ENCODE measurements around the gene GTF2A1.
"Not testable (repeated sequence)": the region's sequence is repeated elsewhere in the genome, so short reads cannot be mapped to it uniquely, and the experiment has no call there.

GTF2A1 gene

DNA sequence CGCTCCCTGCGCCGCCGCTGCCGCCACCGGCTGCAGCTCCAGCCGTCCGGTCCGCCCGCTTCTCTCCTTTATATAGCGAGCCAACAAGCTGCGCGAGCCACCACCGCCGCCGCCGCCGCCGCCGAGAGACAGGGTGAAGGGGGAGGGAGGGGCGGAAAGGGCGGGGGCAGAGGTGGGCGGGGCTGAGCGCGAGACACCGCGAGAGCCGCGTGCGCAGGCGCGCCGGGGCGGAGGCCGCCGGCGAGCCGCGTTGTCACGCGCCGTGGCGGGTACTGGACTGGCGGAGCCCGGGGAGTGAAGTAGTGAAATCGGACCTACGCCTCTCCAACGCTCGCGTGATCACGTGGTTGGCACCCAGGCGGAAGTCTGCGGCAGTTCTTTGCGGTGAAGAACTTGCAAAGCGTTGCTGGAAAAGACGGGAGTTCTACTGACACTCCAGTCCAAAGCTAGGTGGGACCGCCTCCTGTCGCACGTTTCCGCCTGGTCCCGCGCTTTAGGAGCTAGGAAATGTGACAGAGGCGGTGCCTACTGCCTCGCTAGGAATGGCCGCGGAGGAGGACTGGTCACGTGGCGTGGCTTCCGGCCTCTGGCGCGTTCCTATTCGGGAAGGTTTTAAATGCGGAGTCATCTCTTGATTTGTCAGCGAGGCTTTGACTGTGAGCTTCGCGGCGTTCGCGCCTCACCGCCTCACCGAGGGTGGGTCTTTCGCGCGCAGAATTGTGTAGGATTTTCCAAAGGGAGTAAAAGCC, at the start of gene GTF2A1:
TSS of gene GTF2A1 (minus strand) at position 130 of the 749 bp plus-strand sequence. CDS start 441 bp downstream, outside the sequence.
- DNase-seq: peak; percentile 92

GRCh38 chr14:81269979-81270375, 49.2 kb upstream of the GTF2A1 start:
- DNase-seq: no peak

GRCh38 chr14:81269100-81269978, 48.6 kb upstream of the GTF2A1 start:
- DNase-seq: no peak

GRCh38 chr14:81268016-81268416, 47.3 kb upstream of the GTF2A1 start:
- no peak for DNase-seq

DNA sequence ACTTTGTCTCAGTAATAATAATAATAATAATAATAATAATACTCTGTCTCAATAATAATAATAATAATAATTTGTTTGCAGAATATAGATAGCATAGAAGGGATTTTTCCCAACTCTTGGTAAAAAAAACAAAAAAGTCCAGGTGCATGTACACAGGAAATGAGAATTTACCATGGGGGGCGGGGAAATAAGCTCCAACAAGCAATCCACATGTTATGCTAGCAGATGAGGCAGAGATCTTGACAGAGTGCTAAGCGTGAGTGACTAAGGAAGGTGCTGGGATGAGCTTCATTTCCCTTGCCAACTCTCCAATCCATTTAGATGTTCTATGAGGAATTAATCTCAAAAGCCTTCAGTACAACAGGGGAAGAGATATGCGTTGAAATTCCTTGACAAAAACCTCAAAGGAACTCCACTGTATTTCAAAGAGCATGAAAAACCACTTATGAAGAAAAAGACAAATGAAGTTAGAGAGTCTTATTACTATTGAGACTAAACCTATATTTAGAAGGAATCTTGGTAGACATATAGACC, 44.9 kb upstream of the GTF2A1 start:
- DNase-seq: no peak

DNA sequence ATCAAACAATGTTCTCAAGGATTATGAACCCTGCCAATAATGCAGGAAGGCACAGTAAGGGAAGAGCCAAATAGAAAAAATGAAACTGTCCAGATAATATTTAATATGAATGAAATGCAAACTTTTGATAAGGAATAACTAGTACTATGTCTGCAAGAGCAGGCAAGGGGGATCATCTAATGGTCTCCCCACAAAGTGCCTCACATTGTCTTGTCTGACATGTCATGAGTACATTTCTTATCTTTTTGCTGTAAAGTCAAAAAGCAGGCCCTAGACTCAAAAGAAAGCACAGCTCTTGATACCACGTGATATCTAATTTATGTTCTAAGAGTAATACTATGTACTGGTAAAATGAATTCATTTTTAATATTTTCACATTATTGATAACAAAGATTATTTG, 43.9 kb upstream of the GTF2A1 start:
- no peak for DNase-seq

- DNase-seq: no peak
Observed at GRCh38 chr14:81263777-81264410, 43.1 kb upstream of the GTF2A1 start.

- no peak for DNase-seq
Observed at GRCh38 chr14:81261176-81261575, 40.4 kb upstream of the GTF2A1 start.

DNA sequence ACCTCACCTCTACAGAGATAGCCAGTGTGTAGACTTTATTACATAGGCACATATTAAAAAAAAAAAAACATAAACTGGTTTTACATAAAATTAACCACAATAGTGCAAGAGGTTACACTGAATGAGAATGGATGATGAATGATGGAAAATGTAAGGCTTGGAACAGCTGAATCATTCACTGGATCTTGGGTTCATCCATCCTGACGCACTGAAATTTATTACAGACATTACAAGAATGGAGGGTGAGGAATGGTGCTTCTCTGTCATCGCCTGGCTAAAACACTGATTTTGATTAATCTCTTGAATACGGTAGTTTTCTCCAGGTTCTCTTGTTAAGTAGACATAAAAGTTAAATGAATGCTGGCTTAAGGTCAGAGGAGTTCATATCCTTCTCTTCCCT, 40.0 kb upstream of the GTF2A1 start:
- no peak for DNase-seq

- DNase-seq: no peak
Observed at GRCh38 chr14:81256289-81256960, 35.7 kb upstream of the GTF2A1 start.

DNA sequence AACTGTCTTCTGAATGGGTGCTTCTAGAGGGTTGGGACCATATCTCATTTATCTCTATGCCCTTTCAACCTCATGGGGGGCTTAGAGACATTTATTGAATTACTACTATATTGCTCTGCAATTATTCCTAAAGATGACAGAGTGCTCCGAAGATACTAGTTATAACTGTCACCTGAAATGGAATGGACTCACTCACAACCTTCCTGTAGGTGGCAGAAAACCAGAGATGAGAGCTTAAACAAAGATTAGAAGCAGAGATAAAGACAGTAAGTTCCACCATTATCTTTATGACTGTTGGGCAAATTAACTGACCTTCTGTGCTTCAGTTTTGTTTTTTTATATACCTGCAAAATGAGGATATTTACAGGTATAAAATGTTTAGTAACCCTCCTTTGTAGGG, 31.5 kb upstream of the GTF2A1 start:
- no peak for DNase-seq

- no peak for DNase-seq
Observed at GRCh38 chr14:81247271-81247766, 26.6 kb upstream of the GTF2A1 start.

GRCh38 chr14:81246461-81247270, 25.9 kb upstream of the GTF2A1 start:
- DNase-seq: no peak

GRCh38 chr14:81245771-81246170, 25.0 kb upstream of the GTF2A1 start:
- no peak for DNase-seq

DNA sequence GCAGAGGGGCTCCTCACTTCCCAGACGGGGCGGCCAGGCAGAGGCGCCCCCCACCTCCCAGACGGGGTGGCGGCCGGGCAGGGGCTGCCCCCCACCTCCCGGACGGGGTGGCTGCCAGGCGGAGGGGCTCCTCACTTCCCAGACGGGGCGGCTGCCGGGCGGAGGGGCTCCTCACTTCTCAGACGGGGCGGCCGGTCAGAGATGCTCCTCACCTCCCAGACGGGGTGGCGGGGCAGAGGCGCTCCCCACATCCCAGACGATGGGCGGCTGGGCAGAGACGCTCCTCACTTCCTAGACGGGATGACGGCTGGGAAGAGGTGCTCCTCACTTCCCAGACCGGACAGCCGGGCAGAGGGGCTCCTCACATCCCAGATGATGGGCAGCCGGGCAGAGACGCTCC, 23.7 kb upstream of the GTF2A1 start:
- not testable (repeated sequence) for DNase-seq

- no peak for DNase-seq
Observed at GRCh38 chr14:81243499-81243898, 22.7 kb upstream of the GTF2A1 start.

DNA sequence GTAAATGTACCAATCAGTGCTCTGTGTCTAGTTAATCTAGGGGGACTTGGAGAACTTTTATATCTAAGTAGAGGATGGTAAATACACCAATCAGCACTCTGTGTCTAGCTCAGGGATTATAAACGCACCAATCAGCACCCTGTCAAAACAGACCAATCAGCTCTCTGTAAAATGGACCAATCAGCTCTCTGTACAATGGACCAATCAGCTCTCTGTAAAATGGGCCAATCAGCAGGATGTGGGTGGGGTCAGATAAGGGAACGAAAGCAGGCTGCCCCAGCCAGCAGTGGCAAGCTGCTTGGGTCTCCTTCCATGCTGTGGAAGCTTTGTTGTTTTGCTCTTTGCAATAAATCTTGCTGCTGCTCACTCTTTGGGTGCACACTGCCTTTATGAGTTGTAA, 16.1 kb upstream of the GTF2A1 start:
- DNase-seq: not testable (repeated sequence)

- no peak for DNase-seq
Observed at GRCh38 chr14:81236138-81236537, 15.4 kb upstream of the GTF2A1 start.

GRCh38 chr14:81235096-81235495, 14.3 kb upstream of the GTF2A1 start:
- no peak for DNase-seq

DNA sequence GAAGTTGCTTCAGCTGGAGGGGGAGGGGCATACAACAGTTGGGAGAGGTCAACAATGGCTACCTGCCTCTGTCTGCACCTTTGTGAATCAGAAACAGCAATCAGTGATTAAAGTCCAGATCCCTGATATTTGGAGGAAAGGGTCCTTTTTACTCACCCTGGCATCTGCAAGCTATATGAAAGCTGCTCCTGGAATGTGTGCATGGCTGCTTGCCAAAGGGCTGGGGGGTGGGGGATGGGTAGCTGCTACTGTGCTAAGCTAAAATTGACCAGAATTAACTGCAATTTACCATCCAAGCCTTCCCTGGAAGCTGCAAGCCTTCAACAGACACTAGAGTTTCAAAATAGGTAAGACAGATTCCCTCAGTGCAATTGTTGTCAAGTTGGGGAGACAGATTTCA, 13.5 kb upstream of the GTF2A1 start:
- no peak for DNase-seq

GRCh38 chr14:81233615-81234014, 12.9 kb upstream of the GTF2A1 start:
- DNase-seq: no peak

DNA sequence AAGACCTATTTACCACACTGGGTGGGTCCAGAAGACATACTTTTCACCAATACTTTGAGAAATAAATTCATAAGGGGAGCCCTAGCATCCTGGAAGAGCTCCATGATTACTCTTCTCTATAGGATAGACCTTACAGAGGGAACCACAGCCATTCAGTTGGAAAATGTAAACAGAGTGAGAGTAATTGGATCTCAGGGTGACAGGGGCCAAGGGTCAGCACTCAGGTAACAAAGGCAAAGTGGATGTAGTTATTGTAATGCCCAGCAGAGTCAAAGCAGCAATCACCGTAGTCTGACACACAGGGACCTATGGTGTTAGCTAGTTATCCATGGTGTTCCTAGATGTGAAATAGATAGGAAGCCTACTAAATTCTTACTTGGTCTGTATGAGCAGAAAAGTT, 10.8 kb upstream of the GTF2A1 start:
- no peak for DNase-seq

All from activated CD8-positive, alpha-beta memory T cell treated with anti-CD3 and anti-CD28 coated beads, Interleukin-2, amount 50 U/mL, for 4 hours (primary cell).